Measurements from ENCODE around the gene KMT2A.
A peak's percentile ranks its signal among the peaks of the same experiment; 100 is the strongest.
"Not testable (repeated sequence)": the region's sequence is repeated elsewhere in the genome, so short reads cannot be mapped to it uniquely, and the experiment has no call there.

Gene KMT2A

GRCh38 chr11:118533769-118534729 lies 97.8 kb downstream of the KMT2A start:
- ATAC-seq, result no peak

- ATAC-seq, result no peak
Observed at GRCh38 chr11:118535261-118535660, 99.0 kb downstream of the KMT2A start.

DNA sequence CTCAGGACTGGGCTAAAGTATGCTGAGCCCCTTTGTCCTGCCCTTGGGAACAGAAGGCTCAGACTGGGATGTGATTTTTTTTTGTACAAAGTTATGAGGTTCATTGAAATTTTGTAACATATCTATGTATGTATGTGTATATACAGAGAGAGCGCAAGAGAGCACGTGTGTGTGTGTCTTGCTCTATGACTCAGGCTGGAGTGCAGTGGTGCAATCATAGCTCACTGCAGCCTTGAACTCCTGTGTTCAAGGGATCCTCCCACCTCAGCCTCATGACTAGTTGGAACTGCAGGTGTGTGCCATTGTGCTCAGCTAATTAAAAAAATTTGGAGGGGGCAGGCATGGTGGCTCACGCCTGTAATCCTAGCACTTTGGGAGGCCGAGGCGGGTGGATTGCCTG lies 100.4 kb downstream of the KMT2A start:
- ATAC-seq, result no peak

DNA sequence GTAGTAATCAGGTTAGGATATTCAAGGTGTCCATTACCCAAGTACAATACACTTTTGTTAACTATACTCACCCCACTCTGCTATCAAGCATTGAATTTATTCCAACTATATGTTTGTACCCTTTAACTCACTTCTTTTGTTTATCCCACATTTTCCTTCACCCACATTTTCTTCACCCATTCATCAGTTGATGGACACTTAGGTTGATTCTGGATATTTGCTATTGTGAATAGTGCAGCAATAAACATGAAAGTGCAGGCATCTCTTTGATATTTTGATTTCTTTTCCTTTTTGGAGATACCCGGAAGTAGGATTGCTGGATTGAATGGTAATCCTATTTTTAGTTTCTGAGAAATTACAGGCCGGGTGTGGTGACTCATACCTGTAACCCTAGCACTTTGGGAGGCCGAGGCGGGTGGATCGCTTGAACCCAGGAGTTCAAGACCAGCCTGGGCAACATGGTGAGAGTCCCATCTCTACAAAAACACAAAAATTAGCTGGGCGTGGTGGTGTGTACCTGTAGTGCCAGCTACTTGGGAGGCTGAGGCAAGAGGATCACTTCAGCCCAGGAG lies 101.2 kb downstream of the KMT2A start:
- ATAC-seq, result no peak

DNA sequence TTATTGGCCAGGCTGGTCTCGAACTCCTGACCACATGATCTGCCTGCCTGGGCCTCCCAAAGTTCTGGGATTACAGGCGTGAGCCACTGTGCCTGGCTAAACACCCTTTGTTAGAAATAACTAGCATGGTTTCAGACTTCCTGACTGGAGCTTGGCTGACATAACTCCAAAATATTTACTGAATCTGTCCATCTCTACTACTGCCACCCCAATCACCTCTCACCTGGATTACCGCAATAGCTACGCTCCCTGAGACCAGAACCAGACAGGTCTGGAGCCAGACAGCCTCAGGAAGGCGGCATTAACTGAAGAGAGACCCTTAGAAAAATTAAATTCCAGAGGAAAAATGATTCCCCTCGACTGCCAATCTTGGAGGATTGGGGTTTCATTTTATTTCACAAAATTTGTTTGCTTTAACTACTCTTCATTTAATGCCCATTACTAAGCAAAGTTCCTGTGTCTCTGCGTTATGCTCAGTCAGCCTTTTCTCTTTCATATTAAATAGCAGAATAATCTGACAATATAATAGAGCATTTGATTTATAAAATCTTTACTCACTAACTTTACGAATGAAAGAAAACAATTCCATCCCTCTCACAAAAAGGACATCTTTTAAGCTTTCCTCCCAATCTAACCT lies 107.8 kb downstream of the KMT2A start:
- no peak for ATAC-seq

DNA sequence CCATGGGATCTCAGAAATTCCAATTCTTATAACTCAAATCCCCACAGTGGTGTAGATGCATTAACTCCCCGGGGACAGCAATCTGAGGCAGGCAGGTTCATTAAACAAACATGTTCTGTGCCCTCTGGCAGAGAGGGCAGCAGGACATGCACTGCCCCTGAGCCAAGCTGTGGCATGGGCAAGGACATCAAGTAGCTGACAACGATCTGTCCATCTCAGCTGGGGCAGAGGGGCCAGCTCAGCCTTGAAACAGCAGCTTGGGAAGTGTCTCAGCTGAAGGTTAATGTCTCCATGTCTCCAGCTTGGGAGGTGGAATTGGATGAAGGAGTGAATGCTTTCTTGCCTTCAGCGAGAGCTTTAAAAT lies 108.3 kb downstream of the KMT2A start:
- ATAC-seq, result no peak

GRCh38 chr11:118545533-118545932 lies 109.2 kb downstream of the KMT2A start:
- no peak for ATAC-seq

GRCh38 chr11:118547132-118547531 lies 110.8 kb downstream of the KMT2A start:
- ATAC-seq, result no peak

DNA sequence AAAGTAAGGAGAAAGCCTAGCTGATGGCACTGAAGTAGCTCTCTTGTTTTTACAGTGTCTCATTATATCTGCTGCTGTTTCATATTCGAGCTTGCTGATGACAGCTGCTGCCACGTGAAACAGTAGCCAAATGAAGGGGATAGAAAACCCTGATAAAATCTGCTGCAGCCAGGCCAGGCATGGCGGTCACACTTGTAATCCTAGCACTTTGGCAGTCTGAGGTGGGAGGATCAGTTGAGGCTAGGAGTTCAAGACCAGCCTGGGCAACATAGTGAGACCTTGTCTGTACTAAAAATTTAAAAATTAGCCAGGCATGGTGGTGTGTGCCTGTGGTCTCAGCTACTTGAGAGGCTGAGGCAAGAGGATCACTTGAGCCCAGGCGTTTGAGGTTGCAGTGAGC lies 116.0 kb downstream of the KMT2A start:
- no peak for ATAC-seq

DNA sequence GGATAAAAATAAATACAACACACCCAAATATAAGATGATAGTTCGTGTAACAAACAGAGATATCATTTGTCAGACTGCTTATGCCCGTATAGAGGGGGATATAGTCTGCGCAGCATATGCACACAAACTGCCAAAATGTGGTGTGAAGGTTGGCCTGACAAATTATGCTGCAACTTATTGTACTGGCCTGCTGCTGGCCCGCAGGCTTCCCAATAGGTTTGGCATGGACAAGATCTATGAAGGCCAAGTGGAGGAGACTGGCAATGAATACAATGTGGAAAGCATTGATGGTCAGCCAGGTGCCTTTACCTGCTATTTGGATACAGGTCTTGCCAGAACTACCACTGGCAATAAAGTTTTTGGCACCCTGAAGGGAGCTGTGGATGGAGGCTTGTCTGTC lies 124.5 kb downstream of the KMT2A start:
- no peak for ATAC-seq

DNA sequence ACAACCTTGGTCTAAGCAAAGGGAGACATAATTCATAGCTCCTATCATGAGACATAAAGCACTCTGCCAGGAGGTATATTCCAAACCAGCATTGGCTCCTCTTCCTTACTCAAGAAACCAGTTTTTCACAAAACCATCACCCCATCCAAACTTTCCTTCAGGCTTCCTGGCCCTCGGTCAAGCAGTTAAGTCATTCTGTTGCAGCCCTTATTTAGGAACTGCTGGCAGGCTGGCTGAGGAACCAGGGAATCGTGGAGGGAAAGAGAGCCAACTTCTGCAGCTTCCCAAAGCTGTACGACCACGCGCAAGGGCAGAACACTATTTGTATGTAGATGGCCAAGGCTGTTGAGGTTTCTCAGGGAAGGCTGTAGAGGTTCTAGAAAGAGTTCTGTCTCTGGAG lies 128.8 kb downstream of the KMT2A start:
- ATAC-seq, result no peak

DNA sequence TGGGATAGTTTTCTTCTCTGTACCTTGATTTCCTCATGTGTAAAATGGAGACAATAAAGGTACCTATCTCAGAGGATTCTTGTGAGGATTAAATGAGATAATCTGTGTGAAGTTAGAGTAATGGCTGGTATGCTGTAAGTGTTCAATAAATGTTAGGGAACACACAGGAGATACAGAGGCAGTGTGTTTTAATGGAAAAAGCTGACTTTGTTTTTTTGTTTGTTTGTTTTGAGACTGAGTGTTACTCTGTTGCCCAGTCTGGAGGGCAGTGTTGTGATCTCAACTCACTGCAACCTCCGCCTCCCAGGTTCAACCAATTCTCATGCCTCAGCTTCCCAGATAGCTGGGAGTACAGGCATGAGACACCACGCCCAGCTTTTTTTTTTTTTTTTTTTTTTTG lies 133.4 kb downstream of the KMT2A start:
- no peak for ATAC-seq

- ATAC-seq, result no peak
Observed at GRCh38 chr11:118570787-118571186, 134.5 kb downstream of the KMT2A start.

- ATAC-seq, result not testable (repeated sequence)
Observed at GRCh38 chr11:118571701-118572060, 135.4 kb downstream of the KMT2A start.

GRCh38 chr11:118572061-118572980 lies 136.0 kb downstream of the KMT2A start, which contains the start of gene ARCN1:
Gene ARCN1, plus strand, starts transcription at chr11:118572409. Its CDS starts 139 bp downstream, at chr11:118572548.
- ATAC-seq, result peak; percentile 82 to 83

- ATAC-seq, result peak; percentile 49 to 68
Observed at GRCh38 chr11:118572981-118573550, 136.8 kb downstream of the KMT2A start.

- no peak for ATAC-seq
Observed at GRCh38 chr11:118574636-118575035, 138.3 kb downstream of the KMT2A start.

Data from activated CD4-positive, CD25-positive, alpha-beta regulatory T cell treated with anti-CD3 and anti-CD28 coated beads, Interleukin-2, amount 50 U/mL, for 24 hours (primary cell).